ENCODE measurements around the gene ANKDD1A.

ANKDD1A gene

GRCh38 chr15:65006876-65007275 is 95.2 kb downstream of the ANKDD1A start (continued):
- no peak for TF ChIP-seq TSHZ1 (tag by site-specific recombination; IDR thresholded peaks at IDR 0.05; ENCODE audit: borderline replicate concordance)

All from HEK293 (cell line).